ENCODE measurements around the gene CSGALNACT2.

The CSGALNACT2 gene

GRCh38 chr10:43151371-43151770 is 13.1 kb downstream of the CSGALNACT2 start:
- DNase-seq, result no peak
- in situ Hi-C loops (cut with HindIII; ENCODE audit: low pct_ligation_motif_present, low sequenced_read_pairs), result no loop called here
- TF ChIP-seq CTCF (IDR thresholded peaks at IDR 0.05; ENCODE audit: low read depth, low read length, missing control alignments), result no peak
- Histone ChIP-seq H3K27ac (no peak overlapping the region), H3K36me3 (replicated peaks) (no peaks in the 10 kb centered on the region), H3K4me3 (ENCODE audit: low read depth, low read length) (no peak overlapping the region), H3K27me3 (replicated peaks) (no peaks in the 10 kb centered on the region)

- no peak overlapping the region for H3K27ac ChIP-seq
- DNase-seq, result no peak
- in situ Hi-C loops (cut with HindIII; ENCODE audit: low pct_ligation_motif_present, low sequenced_read_pairs), result no loop called here
- no peak overlapping the region for H3K4me3 ChIP-seq (ENCODE audit: low read depth, low read length)
- no peaks in the 10 kb centered on the region for H3K36me3 ChIP-seq (replicated peaks)
- TF ChIP-seq CTCF (IDR thresholded peaks at IDR 0.05; ENCODE audit: low read depth, low read length, missing control alignments), result no peak
- no peaks in the 10 kb centered on the region for H3K27me3 ChIP-seq (replicated peaks)
Measured at GRCh38 chr10:43153901-43154300, 15.7 kb downstream of the CSGALNACT2 start.

DNA sequence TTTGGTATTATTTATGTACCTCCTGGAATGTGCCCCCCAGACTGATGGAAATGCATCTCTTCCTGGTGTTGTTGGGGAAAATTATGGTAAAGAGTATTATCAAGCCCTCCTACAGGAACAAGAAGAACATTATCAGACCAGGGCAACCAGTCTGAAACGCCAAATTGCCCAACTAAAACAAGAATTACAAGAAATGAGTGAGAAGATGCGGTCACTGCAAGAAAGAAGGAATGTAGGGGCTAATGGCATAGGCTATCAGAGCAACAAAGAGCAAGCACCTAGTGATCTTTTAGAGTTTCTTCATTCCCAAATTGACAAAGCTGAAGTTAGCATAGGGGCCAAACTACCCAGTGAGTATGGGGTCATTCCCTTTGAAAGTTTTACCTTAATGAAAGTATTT is 17.0 kb downstream of the CSGALNACT2 start:
- no peak for TF ChIP-seq CTCF (IDR thresholded peaks at IDR 0.05; ENCODE audit: low read depth, low read length, missing control alignments)
- H3K27ac ChIP-seq, result no peak overlapping the region
- DNase-seq, result no peak

GRCh38 chr10:43155741-43156140 is 17.5 kb downstream of the CSGALNACT2 start:
- Histone ChIP-seq H3K36me3 (replicated peaks) (no peaks in the 10 kb centered on the region), H3K4me3 (ENCODE audit: low read depth, low read length) (no peak overlapping the region), H3K27me3 (replicated peaks) (no peaks in the 10 kb centered on the region), H3K27ac (no peak overlapping the region)
- no peak for TF ChIP-seq CTCF (IDR thresholded peaks at IDR 0.05; ENCODE audit: low read depth, low read length, missing control alignments)
- in situ Hi-C loops (cut with HindIII; ENCODE audit: low pct_ligation_motif_present, low sequenced_read_pairs), result no loop called here
- DNase-seq, result no peak

More for the DNA sequence above, 17.0 kb downstream of the CSGALNACT2 start:
- Histone ChIP-seq H3K36me3 (replicated peaks) (no peaks in the 10 kb centered on the region), H3K4me3 (ENCODE audit: low read depth, low read length) (no peak overlapping the region), H3K27me3 (replicated peaks) (no peaks in the 10 kb centered on the region)
- in situ Hi-C loops (cut with HindIII; ENCODE audit: low pct_ligation_motif_present, low sequenced_read_pairs), result no loop called here

- DNase-seq, result no peak
- H3K27ac ChIP-seq, result no peak overlapping the region
- H3K27me3 ChIP-seq (replicated peaks), result no peaks in the 10 kb centered on the region
- in situ Hi-C loops (cut with HindIII; ENCODE audit: low pct_ligation_motif_present, low sequenced_read_pairs), result no loop called here
- H3K4me3 ChIP-seq (ENCODE audit: low read depth, low read length), result no peak overlapping the region
- H3K36me3 ChIP-seq (replicated peaks), result peaks cover 6% of the 10 kb centered on the region
- TF ChIP-seq CTCF (IDR thresholded peaks at IDR 0.05; ENCODE audit: low read depth, low read length, missing control alignments), result no peak
Measured at GRCh38 chr10:43156590-43157341, 18.5 kb downstream of the CSGALNACT2 start.

GRCh38 chr10:43158636-43159035 is 20.4 kb downstream of the CSGALNACT2 start:
- Histone ChIP-seq H3K36me3 (replicated peaks) (peaks cover 18% of the 10 kb centered on the region), H3K27ac (no peak overlapping the region), H3K4me3 (ENCODE audit: low read depth, low read length) (no peak overlapping the region), H3K27me3 (replicated peaks) (no peaks in the 10 kb centered on the region)
- in situ Hi-C loops (cut with HindIII; ENCODE audit: low pct_ligation_motif_present, low sequenced_read_pairs), result no loop called here
- DNase-seq, result no peak
- no peak for TF ChIP-seq CTCF (IDR thresholded peaks at IDR 0.05; ENCODE audit: low read depth, low read length, missing control alignments)
